Liver (tissue), 9 donors: Measurements from ENCODE around the gene C12orf75. TPM values are rescaled to one million over a fixed set of nuclear protein-coding genes. Genes with fewer than 3 reads are reported as not detected.

Source experiments
- DNase-seq: peaks from one replicate; pipeline ENCODE4 v3.0.0-alpha.2; 2017; ENCODE audit warnings: low spot score
- H3K27ac ChIP-seq, 2 donors: one replicate each; pipeline ENCODE4 v1.7.0; 2013; ENCODE audit warnings: inconsistent platforms in 2 of 2, low read length in 2 of 2, control low read depth in 1 of 2, low read depth in 1 of 2, mild to moderate bottlenecking in 1 of 2
- H3K27me3 ChIP-seq, 4 donors: one replicate each; pipeline versions ENCODE4 v1.6.1 to v1.7.0; 2013; ENCODE audit warnings: low read length in 3 of 4, inconsistent platforms in 1 of 4, mild to moderate bottlenecking in 1 of 4, moderate library complexity in 1 of 4; ENCODE audit not compliant: control insufficient read depth in 4 of 4, insufficient read depth in 4 of 4
- H3K36me3 ChIP-seq, 4 donors: one replicate each; pipeline versions ENCODE4 v1.6.1 to v1.7.0; 2013; ENCODE audit warnings: low read length in 3 of 4, mild to moderate bottlenecking in 3 of 4, low read depth in 1 of 4, moderate library complexity in 1 of 4; ENCODE audit not compliant: control insufficient read depth in 4 of 4, insufficient read depth in 3 of 4
- H3K4me1 ChIP-seq, 4 donors: one replicate each; pipeline versions ENCODE4 v1.6.1 to v1.7.0; 2013; ENCODE audit warnings: low read length in 3 of 4, mild to moderate bottlenecking in 3 of 4, moderate library complexity in 1 of 4; ENCODE audit not compliant: control insufficient read depth in 4 of 4, insufficient read depth in 4 of 4
- H3K4me3 ChIP-seq, 3 donors: one replicate each; pipeline versions ENCODE4 v1.6.1 to v1.7.0; 2013; ENCODE audit warnings: low read length in 3 of 3, control low read depth in 1 of 3, low read depth in 1 of 3, mild to moderate bottlenecking in 1 of 3
- H3K9ac ChIP-seq, 2 donors: one replicate each; pipeline ENCODE4 v1.7.0; 2013; ENCODE audit warnings: low read length in 2 of 2, mild to moderate bottlenecking in 2 of 2, moderate library complexity in 2 of 2, control low read depth in 1 of 2, low read depth in 1 of 2
- H3K9me3 ChIP-seq, 4 donors: one replicate each; pipeline versions ENCODE4 v1.6.1 to v1.7.0; 2013; ENCODE audit warnings: low read length in 3 of 4; ENCODE audit not compliant: control insufficient read depth in 4 of 4
- EGR1 ChIP-seq, 2 donors: IDR thresholded peaks; 2 replicates each; pipeline ENCODE4 v1.6.1; 2016 to 2018; ENCODE audit warnings: antibody characterized with exemption in 2 of 2, low read depth in 2 of 2
- FOXA1 ChIP-seq: IDR thresholded peaks from 2 replicates; pipeline ENCODE4 v1.6.1; 2016; ENCODE audit warnings: antibody characterized with exemption
- FOXA2 ChIP-seq: IDR thresholded peaks from 2 replicates; pipeline ENCODE4 v1.6.1; 2016; ENCODE audit warnings: antibody characterized with exemption
- GABPA ChIP-seq, 2 donors: IDR thresholded peaks in 1 of 2; conservative IDR thresholded peaks in 1 of 2; 2 replicates each; pipeline ENCODE4 v1.6.1; 2016; ENCODE audit warnings: antibody characterized with exemption in 2 of 2, mild to moderate bottlenecking in 1 of 2, moderate library complexity in 1 of 2
- HNF4A ChIP-seq, 2 donors: conservative IDR thresholded peaks; 2 replicates each; pipeline ENCODE4 v1.6.1; 2016; ENCODE audit warnings: antibody characterized with exemption in 2 of 2, mild to moderate bottlenecking in 2 of 2
- HNF4G ChIP-seq: IDR thresholded peaks from 2 replicates; pipeline ENCODE4 v1.6.1; 2016; ENCODE audit warnings: antibody characterized with exemption
- NR2F2 ChIP-seq: IDR thresholded peaks from 2 replicates; pipeline ENCODE4 v1.6.1; 2016; ENCODE audit warnings: antibody characterized with exemption
- RAD21 ChIP-seq, 2 donors: IDR thresholded peaks; 2 replicates each; pipeline ENCODE4 v1.6.1; 2016; ENCODE audit warnings: antibody characterized with exemption in 2 of 2, mild to moderate bottlenecking in 2 of 2
- SP1 ChIP-seq: IDR thresholded peaks from 2 replicates; pipeline ENCODE4 v1.6.1; 2018; ENCODE audit warnings: antibody characterized with exemption, mild to moderate bottlenecking
- TAF1 ChIP-seq: conservative IDR thresholded peaks from 2 replicates; pipeline ENCODE4 v1.6.1; 2016; ENCODE audit warnings: antibody characterized with exemption, mild to moderate bottlenecking
- YY1 ChIP-seq: IDR thresholded peaks from 2 replicates; pipeline ENCODE4 v1.6.1; 2016; ENCODE audit warnings: antibody characterized with exemption, mild to moderate bottlenecking
- WGBS: extraction: QIAGEN DNeasy Blood & Tissue Kit; methylation state at CpG from one replicate; pipeline ENCODE4 v1.1.7; 2013; 5-methylcytosine and 5-hydroxymethylcytosine counted together
- polyA plus RNA-seq, 2 donors: library from polyadenylated mRNA; stranded (reverse) in 1 of 2; unstranded in 1 of 2; fragments of 200-250 nt in 1 of 2; fragments of >200 nt in 1 of 2; fragmentation: Nextera tagmentation in 1 of 2; extraction: Ambion mirVana in 1 of 2; gene quantifications; one replicate each; pipeline versions ENCODE4 v1.2.1 to v1.2.3, GENCODE V29; 2013 to 2015
- total RNA-seq, 2 donors: library from RNA; depleted of rRNA; stranded (reverse); fragments of >200 nt; gene quantifications; one replicate each; pipeline ENCODE4 v1.2.3, GENCODE V29; 2014
- TF ChIP-seq, protein P1 (sequence below): IDR thresholded peaks from 2 replicates; pipeline ENCODE4 v1.6.1; 2016; ENCODE audit warnings: antibody characterized with exemption
- TF ChIP-seq, protein P2 (sequence below): IDR thresholded peaks from 2 replicates; pipeline ENCODE4 v1.6.1; 2016; ENCODE audit warnings: antibody characterized with exemption
- TF ChIP-seq, protein P3 (sequence below): IDR thresholded peaks from 2 replicates; pipeline ENCODE4 v1.6.1; 2016; ENCODE audit warnings: antibody characterized with exemption
- TF ChIP-seq, protein P4 (sequence below): fragments of 150-350 bp; IDR thresholded peaks from 2 replicates; pipeline ENCODE4 v1.5.1; 2017; ENCODE audit warnings: improper control_type of control experiment, low read depth, low read length; ENCODE audit not compliant: missing input control
- TF ChIP-seq, protein P5 (sequence below): IDR thresholded peaks from 2 replicates; pipeline ENCODE4 v1.6.1; 2016; ENCODE audit warnings: antibody characterized with exemption, mild to moderate bottlenecking
- donor health status: healthy.
- donor health status: healthy.
- donor health status: healthy.
- donor health status: healthy.
- donor health status: healthy.

C12orf75 gene
- total and polyA plus RNA-seq, 4 donors = 1.2 to 3.9 (median 2.8) TPM

DNA sequence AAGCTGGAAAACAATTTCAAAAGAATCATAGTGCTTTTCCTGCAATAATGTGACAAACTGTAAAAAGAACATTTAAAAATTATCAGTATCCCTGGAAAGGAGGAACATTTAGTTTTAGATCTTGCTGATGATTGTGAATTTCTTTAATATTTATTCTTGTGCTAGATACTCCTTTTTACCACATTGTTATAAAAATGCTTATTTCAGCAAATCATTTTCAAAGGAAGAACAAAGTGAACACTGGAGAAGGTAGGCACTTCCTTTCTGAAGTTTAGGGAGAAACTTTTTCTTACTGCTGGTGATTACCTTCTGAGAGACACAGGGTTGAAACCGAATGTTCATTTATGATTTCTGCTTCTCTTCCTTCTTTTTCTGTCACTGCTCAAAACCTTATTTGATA is 45.1 kb upstream of the C12orf75 start:
- Histone ChIP-seq H3K4me1 (peaks cover 0 to 2% (median 0%) of the 10 kb centered on the region in 4 donors), H3K36me3 (no peaks in the 10 kb centered on the region), H3K27ac (no peak overlapping the region), H3K9ac (no peak overlapping the region), H3K9me3 (no peaks in the 10 kb centered on the region), H3K27me3 (no peaks in the 10 kb centered on the region), H3K4me3 (no peak overlapping the region)
- WGBS = 89% methylated on average over 1 of the region's 1 CpG
- no peak for TF ChIP-seq GABPA (IDR thresholded peaks at IDR 0.05 in 1 of 2, conservative IDR thresholded peaks at IDR 0.05 in 1 of 2)
- no peak for TF ChIP-seq NR2F2
- TF ChIP-seq, protein P1, sequence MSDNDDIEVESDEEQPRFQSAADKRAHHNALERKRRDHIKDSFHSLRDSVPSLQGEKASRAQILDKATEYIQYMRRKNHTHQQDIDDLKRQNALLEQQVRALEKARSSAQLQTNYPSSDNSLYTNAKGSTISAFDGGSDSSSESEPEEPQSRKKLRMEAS = no peak
- TF ChIP-seq HNF4G = no peak
- no peak for DNase-seq

DNA sequence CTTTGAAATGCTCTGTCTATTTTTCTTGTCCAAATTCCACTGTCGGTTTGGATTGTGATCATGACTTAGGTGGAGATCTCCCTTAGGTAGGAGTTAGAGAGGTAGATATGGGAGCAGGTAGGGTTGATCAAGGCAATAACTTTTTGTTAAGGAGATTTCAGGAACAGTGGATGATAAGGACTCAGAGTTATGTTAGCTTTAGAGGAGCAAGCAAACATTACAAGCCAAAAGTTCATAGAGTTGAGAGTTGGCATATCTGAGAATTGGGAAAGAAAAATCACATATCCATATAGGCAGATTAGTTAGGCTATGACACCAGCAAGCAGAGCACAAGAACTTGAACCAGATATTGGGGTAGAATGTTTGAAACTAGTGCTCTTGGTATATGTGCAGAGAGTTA is 43.1 kb upstream of the C12orf75 start:
- H3K27ac ChIP-seq = no peak overlapping the region
- TF ChIP-seq, protein P2, sequence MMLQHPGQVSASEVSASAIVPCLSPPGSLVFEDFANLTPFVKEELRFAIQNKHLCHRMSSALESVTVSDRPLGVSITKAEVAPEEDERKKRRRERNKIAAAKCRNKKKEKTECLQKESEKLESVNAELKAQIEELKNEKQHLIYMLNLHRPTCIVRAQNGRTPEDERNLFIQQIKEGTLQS = no peak
- TF ChIP-seq HNF4G = no peak
- TF ChIP-seq, protein P3, sequence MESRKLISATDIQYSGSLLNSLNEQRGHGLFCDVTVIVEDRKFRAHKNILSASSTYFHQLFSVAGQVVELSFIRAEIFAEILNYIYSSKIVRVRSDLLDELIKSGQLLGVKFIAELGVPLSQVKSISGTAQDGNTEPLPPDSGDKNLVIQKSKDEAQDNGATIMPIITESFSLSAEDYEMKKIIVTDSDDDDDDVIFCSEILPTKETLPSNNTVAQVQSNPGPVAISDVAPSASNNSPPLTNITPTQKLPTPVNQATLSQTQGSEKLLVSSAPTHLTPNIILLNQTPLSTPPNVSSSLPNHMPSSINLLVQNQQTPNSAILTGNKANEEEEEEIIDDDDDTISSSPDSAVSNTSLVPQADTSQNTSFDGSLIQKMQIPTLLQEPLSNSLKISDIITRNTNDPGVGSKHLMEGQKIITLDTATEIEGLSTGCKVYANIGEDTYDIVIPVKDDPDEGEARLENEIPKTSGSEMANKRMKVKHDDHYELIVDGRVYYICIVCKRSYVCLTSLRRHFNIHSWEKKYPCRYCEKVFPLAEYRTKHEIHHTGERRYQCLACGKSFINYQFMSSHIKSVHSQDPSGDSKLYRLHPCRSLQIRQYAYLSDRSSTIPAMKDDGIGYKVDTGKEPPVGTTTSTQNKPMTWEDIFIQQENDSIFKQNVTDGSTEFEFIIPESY = no peak
- no peak for TF ChIP-seq EGR1 (IDR thresholded peaks at IDR 0.05; ENCODE audit: low read depth in 2 of 2)
- no peak for TF ChIP-seq GABPA (IDR thresholded peaks at IDR 0.05 in 1 of 2, conservative IDR thresholded peaks at IDR 0.05 in 1 of 2)
- no peak for TF ChIP-seq NR2F2
- no peak for TF ChIP-seq YY1
- TF ChIP-seq FOXA2 = no peak
- TF ChIP-seq, protein P1 = no peak
- TF ChIP-seq HNF4A (conservative IDR thresholded peaks at IDR 0.05) = no peak
- TF ChIP-seq TAF1 = no peak
- no peak for TF ChIP-seq FOXA1
- TF ChIP-seq SP1 = no peak
- no peak for TF ChIP-seq RAD21 (IDR thresholded peaks at IDR 0.05)
- TF ChIP-seq, protein P4, sequence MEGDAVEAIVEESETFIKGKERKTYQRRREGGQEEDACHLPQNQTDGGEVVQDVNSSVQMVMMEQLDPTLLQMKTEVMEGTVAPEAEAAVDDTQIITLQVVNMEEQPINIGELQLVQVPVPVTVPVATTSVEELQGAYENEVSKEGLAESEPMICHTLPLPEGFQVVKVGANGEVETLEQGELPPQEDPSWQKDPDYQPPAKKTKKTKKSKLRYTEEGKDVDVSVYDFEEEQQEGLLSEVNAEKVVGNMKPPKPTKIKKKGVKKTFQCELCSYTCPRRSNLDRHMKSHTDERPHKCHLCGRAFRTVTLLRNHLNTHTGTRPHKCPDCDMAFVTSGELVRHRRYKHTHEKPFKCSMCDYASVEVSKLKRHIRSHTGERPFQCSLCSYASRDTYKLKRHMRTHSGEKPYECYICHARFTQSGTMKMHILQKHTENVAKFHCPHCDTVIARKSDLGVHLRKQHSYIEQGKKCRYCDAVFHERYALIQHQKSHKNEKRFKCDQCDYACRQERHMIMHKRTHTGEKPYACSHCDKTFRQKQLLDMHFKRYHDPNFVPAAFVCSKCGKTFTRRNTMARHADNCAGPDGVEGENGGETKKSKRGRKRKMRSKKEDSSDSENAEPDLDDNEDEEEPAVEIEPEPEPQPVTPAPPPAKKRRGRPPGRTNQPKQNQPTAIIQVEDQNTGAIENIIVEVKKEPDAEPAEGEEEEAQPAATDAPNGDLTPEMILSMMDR = no peak
- TF ChIP-seq, protein P5, sequence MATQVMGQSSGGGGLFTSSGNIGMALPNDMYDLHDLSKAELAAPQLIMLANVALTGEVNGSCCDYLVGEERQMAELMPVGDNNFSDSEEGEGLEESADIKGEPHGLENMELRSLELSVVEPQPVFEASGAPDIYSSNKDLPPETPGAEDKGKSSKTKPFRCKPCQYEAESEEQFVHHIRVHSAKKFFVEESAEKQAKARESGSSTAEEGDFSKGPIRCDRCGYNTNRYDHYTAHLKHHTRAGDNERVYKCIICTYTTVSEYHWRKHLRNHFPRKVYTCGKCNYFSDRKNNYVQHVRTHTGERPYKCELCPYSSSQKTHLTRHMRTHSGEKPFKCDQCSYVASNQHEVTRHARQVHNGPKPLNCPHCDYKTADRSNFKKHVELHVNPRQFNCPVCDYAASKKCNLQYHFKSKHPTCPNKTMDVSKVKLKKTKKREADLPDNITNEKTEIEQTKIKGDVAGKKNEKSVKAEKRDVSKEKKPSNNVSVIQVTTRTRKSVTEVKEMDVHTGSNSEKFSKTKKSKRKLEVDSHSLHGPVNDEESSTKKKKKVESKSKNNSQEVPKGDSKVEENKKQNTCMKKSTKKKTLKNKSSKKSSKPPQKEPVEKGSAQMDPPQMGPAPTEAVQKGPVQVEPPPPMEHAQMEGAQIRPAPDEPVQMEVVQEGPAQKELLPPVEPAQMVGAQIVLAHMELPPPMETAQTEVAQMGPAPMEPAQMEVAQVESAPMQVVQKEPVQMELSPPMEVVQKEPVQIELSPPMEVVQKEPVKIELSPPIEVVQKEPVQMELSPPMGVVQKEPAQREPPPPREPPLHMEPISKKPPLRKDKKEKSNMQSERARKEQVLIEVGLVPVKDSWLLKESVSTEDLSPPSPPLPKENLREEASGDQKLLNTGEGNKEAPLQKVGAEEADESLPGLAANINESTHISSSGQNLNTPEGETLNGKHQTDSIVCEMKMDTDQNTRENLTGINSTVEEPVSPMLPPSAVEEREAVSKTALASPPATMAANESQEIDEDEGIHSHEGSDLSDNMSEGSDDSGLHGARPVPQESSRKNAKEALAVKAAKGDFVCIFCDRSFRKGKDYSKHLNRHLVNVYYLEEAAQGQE = no peak
- H3K4me1 ChIP-seq = no peaks in the 10 kb centered on the region
- no peak overlapping the region for H3K9ac ChIP-seq
- no peaks in the 10 kb centered on the region for H3K27me3 ChIP-seq
- H3K4me3 ChIP-seq = no peak overlapping the region
- H3K36me3 ChIP-seq = no peaks in the 10 kb centered on the region
- H3K9me3 ChIP-seq = no peaks in the 10 kb centered on the region
- no peak for DNase-seq
- WGBS = 78% methylated on average over 1 of the region's 1 CpG
